DND-41 (cell line): Measurements from ENCODE around the gene N4BP2L1.
"Not testable (repeated sequence)": the region's sequence is repeated elsewhere in the genome, so short reads cannot be mapped to it uniquely, and the experiment has no call there.

Experiments
- EZH2 ChIP-seq: IDR thresholded peaks from 3 replicates; pipeline ENCODE4 v1.6.1; 2012; ENCODE audit warnings: borderline replicate concordance, low read depth, mild to moderate bottlenecking, moderate library complexity, low read length, inconsistent platforms; ENCODE audit not compliant: severe bottlenecking
- TF ChIP-seq, protein P1 (sequence below): IDR thresholded peaks from 2 replicates; pipeline ENCODE4 v1.5.1; 2012; ENCODE audit warnings: borderline replicate concordance, low read length, moderate library complexity, mild to moderate bottlenecking; ENCODE audit not compliant: poor library complexity, severe bottlenecking; ENCODE audit errors: extremely low read depth

DNA sequence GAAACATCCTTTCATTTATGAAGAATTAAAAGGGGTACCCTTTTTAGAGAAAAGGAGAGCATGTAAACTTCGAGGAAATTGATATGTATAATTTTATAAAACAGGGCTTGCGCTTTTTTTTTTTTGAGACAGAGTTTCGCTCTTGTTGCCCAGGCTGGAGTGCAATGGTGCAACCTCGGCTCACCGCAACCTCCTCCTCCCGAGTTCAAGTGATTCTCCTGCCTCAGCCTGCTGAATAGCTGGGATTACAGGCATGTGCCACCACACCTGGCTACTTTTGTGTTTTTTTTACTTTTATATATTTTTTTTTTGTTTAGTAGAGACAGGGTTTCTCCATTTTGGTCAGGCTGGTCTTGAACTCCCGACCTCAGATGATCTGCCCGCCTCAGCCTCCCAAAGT is 72.0 kb downstream of the N4BP2L1 start:
- TF ChIP-seq, protein P1, sequence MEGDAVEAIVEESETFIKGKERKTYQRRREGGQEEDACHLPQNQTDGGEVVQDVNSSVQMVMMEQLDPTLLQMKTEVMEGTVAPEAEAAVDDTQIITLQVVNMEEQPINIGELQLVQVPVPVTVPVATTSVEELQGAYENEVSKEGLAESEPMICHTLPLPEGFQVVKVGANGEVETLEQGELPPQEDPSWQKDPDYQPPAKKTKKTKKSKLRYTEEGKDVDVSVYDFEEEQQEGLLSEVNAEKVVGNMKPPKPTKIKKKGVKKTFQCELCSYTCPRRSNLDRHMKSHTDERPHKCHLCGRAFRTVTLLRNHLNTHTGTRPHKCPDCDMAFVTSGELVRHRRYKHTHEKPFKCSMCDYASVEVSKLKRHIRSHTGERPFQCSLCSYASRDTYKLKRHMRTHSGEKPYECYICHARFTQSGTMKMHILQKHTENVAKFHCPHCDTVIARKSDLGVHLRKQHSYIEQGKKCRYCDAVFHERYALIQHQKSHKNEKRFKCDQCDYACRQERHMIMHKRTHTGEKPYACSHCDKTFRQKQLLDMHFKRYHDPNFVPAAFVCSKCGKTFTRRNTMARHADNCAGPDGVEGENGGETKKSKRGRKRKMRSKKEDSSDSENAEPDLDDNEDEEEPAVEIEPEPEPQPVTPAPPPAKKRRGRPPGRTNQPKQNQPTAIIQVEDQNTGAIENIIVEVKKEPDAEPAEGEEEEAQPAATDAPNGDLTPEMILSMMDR = not testable (repeated sequence)
- not testable (repeated sequence) for TF ChIP-seq EZH2
